Activated T-helper 1 cell treated with anti-CD3 and anti-CD28 coated beads, Interleukin-12 subunit alpha, Interleukin-12 subunit beta, Interleukin-2, Interleukin-4 antibody, amounts not matched to agents 30 ng/mL and 10 ng/mL and 1 ng/mL, durations not matched to agents 14 hours and 24 hours and 36 hours (primary cell): ENCODE data around the gene PCNX3. TPM values are rescaled to one million over a fixed set of nuclear protein-coding genes. Genes with fewer than 3 reads are reported as not detected.

ENCODE experiments used
- DNase-seq: peaks from one replicate; pipeline ENCODE4 v3.0.0; 2021; ENCODE audit warnings: low spot score
- H3K27ac Mint-ChIP-seq: one replicate; pipeline ENCODE4 v1.8.0; 2021; ENCODE audit warnings: mild to moderate bottlenecking, mixed read lengths
- H3K27me3 Mint-ChIP-seq: one replicate; pipeline ENCODE4 v1.8.0; 2022; ENCODE audit warnings: mild to moderate bottlenecking, moderate library complexity, mixed read lengths; ENCODE audit not compliant: insufficient read depth
- H3K36me3 Mint-ChIP-seq: one replicate; pipeline ENCODE4 v1.8.0; 2021; ENCODE audit warnings: low read depth, mixed read lengths
- H3K4me1 Mint-ChIP-seq: one replicate; pipeline ENCODE4 v1.8.0; 2021; ENCODE audit warnings: low read depth, mixed read lengths
- H3K4me3 Mint-ChIP-seq: one replicate; pipeline ENCODE4 v1.8.0; 2021; ENCODE audit warnings: mild to moderate bottlenecking, moderate library complexity, mixed read lengths
- H3K9me3 Mint-ChIP-seq: one replicate; pipeline ENCODE4 v1.8.0; 2021; ENCODE audit warnings: mixed read lengths
- intact Hi-C: fragments of 100-400 bp; cut with micrococcal nuclease; formaldehyde crosslinking; loops from one replicate; pipeline ENCODE4 v1.15.1; 2024
- total RNA-seq: library from RNA; stranded (reverse); gene quantifications from 2 replicates; pipeline ENCODE4 v1.2.3, GENCODE V29; 2022

Gene PCNX3
- total RNA-seq, 1 donor from 2014 or later: 55.0 TPM

DNA sequence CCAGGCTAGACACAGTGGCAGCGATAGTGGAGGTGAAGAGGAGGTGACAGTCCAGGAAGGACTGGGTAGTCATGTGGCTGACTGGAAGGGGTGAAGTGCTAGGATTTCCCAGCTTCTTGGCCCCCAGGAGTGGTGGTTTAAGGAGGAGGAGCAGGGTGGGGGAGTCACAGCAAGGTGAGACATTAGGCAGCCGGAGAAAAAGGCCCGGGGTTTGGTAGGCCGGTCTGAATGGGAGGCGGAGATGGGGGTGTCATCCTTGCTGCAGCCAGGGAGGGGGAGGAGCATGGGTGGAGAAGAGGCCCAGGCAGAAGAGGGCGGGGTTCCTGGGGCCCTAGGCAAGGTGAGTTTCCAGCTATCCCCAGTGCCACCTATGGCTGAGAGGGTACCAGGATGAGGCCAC lies 28.4 kb downstream of the PCNX3 start:
- H3K27me3 Mint-ChIP-seq: no peaks in the 10 kb centered on the region
- peak overlapping the region; percentile 61 for H3K27ac Mint-ChIP-seq
- no peak for DNase-seq
- peaks cover 29% of the 10 kb centered on the region for H3K4me1 Mint-ChIP-seq
- peaks cover 31% of the 10 kb centered on the region for H3K36me3 Mint-ChIP-seq
- intact Hi-C loops: no loop called here
- no peak overlapping the region for H3K4me3 Mint-ChIP-seq
- H3K9me3 Mint-ChIP-seq: no peaks in the 10 kb centered on the region

DNA sequence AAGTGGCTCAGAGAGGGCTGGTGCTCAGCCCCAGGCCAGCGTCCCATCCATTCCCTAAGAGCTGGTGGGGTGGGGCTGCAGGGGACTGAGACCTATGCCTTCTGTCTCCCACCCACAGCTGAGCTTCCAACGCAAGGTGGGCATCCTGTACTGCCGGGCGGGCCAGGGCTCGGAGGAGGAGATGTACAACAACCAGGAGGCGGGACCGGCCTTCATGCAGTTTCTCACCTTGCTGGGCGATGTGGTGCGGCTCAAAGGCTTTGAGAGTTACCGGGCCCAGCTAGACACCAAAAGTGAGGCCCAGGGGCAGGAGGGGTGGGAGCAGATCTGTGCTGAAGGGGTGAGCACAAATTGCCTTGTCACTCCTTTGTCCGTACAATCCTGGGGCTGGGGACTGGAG lies 29.3 kb downstream of the PCNX3 start:
- Mint-ChIP-seq H3K36me3 (peaks cover 31% of the 10 kb centered on the region), H3K4me3 (no peak overlapping the region), H3K4me1 (peaks cover 23% of the 10 kb centered on the region), H3K27ac (no peak overlapping the region), H3K9me3 (no peaks in the 10 kb centered on the region), H3K27me3 (no peaks in the 10 kb centered on the region)
- no peak for DNase-seq
- intact Hi-C loops: no loop called here

DNA sequence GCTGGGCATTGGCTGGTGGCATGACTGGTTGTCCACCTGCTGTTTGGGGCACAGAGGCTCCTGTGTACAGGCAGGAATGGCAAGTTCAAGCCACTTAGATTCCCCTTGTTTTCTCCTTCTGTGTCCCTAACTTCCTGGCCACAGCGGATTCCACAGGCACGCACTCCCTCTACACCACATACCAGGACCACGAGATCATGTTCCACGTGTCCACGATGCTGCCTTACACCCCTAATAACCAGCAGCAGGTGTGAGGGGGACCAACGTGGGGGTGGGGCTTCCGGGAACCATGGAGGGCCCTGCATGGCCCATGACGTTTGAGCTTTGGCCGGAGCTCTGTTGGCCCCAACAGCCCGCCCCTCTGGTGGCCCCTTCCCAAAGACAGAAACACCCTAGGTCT lies 30.1 kb downstream of the PCNX3 start:
- Mint-ChIP-seq H3K36me3 (peaks cover 31% of the 10 kb centered on the region), H3K27me3 (no peaks in the 10 kb centered on the region), H3K9me3 (no peaks in the 10 kb centered on the region), H3K4me3 (no peak overlapping the region), H3K27ac (no peak overlapping the region), H3K4me1 (peaks cover 20% of the 10 kb centered on the region)
- no peak for DNase-seq
- intact Hi-C loops: no loop called here

DNA sequence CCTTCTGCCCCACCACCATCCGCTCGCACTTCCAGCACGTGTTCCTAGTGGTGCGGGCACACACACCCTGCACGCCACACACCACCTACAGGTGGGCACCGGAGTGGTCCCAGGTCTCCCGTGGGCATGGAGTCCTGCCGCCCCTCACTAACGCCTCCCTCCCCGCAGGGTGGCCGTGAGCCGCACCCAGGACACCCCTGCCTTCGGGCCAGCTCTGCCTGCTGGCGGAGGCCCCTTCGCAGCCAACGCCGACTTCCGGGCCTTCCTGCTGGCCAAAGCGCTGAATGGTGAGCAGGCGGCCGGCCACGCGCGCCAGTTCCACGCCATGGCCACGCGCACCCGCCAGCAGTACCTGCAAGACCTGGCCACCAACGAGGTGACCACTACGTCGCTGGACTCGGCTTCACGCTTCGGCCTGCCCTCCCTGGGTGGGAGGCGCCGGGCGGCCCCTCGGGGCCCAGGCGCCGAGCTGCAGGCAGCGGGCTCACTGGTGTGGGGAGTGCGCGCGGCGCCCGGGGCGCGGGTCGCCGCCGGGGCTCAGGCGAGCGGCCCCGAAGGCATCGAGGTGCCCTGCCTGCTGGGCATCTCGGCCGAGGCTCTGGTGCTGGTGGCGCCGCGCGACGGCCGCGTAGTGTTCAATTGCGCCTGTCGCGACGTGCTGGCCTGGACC lies 30.8 kb downstream of the PCNX3 start:
- Mint-ChIP-seq H3K9me3 (no peaks in the 10 kb centered on the region), H3K27ac (no peak overlapping the region), H3K36me3 (peaks cover 32% of the 10 kb centered on the region), H3K27me3 (no peaks in the 10 kb centered on the region), H3K4me3 (no peak overlapping the region), H3K4me1 (peaks cover 23% of the 10 kb centered on the region)
- intact Hi-C loops: no loop called here
- no peak for DNase-seq

DNA sequence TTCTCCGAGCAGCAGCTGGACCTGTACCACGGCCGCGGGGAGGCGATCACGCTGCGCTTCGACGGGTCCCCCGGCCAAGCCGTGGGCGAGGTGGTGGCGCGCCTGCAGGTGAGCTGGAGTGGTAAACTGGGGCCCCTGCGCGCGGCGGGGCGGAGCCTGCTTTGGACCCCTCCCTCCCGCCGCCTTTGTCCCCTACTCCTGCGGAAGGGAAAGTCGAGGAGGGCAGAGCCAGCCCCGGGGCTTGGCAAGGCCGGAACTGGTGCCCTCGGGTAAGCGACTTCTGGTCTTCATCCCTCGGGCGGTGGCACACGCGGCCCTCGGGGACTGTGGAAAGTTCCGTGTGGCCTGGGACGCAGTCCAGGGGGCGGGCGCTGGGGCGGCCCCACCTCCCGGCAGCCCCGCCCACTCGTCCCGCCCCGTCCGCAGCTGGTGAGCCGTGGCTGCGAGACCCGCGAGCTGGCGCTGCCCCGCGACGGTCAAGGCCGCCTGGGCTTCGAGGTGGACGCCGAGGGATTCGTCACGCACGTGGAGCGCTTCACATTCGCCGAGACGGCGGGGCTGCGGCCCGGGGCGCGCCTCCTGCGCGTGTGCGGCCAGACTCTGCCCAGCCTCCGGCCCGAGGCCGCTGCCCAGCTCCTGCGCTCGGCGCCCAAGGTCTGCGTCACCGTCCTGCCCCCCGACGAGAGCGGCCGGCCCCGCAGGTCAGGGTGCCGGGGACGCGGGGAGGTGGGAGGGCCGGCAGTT lies 31.6 kb downstream of the PCNX3 start:
- no peak overlapping the region for H3K27ac Mint-ChIP-seq
- no peak overlapping the region for H3K4me3 Mint-ChIP-seq
- peaks cover 29% of the 10 kb centered on the region for H3K36me3 Mint-ChIP-seq
- H3K27me3 Mint-ChIP-seq: no peaks in the 10 kb centered on the region
- no peak for DNase-seq
- H3K4me1 Mint-ChIP-seq: peaks cover 24% of the 10 kb centered on the region
- no peaks in the 10 kb centered on the region for H3K9me3 Mint-ChIP-seq
- intact Hi-C loops: no loop called here

DNA sequence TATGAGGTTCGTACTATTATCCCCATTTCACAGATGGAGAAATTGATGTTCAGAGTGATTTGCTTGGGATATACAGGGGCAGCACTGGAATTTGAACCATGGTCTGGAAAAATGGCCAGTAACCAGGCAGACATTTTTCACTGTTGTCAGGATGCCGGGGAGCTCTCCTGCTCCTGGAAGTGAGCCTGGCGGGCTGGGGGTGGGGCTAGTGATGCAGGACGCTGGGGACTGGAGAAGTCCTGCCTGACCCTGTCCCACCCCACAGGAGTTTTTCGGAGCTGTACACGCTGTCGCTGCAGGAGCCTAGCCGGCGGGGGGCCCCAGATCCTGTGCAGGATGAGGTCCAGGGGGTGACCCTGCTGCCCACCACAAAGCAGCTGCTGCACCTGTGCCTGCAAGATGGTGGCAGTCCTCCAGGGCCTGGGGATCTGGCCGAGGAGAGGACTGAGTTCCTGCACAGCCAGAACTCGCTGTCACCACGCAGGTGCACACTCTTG lies 33.5 kb downstream of the PCNX3 start:
- intact Hi-C loops: no loop called here
- Mint-ChIP-seq H3K9me3 (no peaks in the 10 kb centered on the region), H3K27ac (no peak overlapping the region), H3K27me3 (peaks cover 3% of the 10 kb centered on the region), H3K4me1 (peaks cover 30% of the 10 kb centered on the region), H3K36me3 (peaks cover 32% of the 10 kb centered on the region), H3K4me3 (no peak overlapping the region)
- no peak for DNase-seq

DNA sequence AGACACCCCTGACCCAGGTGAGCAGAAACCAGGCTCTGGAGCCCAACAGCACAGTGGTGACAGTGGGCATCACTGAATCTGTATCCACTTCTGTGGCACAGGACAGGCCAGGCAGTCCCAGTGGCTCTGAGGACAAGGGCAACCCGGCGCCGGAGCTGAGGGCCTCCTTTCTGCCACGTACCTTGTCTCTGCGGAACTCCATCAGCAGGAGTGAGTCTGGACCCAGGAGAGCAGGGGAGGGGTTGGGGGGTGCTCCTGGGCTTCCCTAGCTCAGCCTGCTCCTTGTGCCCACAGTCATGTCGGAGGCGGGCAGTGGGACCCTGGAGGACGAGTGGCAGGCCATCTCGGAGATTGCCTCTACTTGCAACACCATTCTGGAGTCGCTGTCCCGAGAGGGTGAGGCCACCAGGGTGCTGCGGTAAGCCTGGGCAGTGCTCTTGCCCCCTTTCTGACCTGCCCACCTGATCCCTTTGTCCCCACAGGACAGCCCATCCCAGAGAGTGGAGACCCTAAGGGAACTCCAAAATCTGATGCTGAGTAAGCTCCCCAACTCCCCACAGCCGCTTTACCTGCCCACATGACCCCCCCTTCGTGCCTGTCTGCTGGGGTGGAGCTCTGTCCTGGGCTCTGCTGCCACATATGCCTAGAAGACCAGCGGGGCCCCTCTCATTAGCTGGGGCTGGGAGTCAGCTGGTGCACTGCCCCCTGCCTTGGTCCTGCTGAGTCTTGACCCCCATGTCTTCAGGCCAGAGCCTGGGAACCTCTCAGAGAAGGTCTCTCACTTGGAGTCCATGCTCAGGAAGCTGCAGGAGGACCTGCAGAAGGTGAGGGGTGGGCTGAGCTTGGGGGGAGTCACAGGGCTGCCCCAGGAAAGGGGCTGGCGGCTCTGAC lies 34.3 kb downstream of the PCNX3 start:
- peaks cover 27% of the 10 kb centered on the region for H3K36me3 Mint-ChIP-seq
- H3K27me3 Mint-ChIP-seq: peaks cover 3% of the 10 kb centered on the region
- H3K4me1 Mint-ChIP-seq: peaks cover 28% of the 10 kb centered on the region
- no peak overlapping the region for H3K27ac Mint-ChIP-seq
- DNase-seq: no peak
- intact Hi-C loops: no loop called here
- no peaks in the 10 kb centered on the region for H3K9me3 Mint-ChIP-seq
- no peak overlapping the region for H3K4me3 Mint-ChIP-seq

DNA sequence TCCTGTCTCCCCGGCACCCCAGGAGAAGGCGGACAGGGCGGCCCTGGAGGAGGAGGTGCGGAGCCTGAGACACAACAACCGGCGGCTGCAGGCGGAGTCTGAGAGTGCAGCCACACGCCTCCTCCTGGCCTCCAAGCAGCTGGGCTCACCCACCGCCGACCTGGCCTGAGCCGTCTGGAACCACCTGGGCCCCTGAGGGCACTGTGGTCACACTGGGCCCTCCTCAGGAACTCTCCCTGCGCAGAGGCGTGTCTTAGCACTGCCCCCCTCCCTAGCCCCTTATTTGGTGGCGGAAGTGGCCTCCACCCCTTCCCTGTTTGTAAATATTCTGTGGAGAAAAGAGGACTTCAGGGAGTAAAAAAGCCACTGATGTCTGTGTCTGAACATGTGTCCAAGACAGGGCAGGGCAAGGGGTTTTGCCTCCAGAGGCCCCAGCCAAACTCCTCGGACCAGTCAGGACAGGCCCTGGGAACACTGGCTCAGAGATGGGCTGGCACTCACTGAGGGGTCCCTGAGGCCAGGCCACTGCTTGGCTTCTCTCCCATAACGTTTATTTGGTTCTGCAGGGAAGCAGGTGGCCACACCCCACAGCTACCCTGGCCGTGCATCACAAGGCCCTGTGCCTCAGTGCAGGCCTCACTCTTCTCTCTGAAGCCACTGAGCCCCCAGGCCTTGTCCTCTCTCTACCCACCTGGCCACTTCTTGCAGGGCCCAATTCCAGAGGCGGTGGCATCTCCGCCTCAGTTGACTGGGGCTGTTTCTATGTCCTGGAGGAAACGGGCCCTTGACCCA lies 35.2 kb downstream of the PCNX3 start:
- intact Hi-C loops: no loop called here
- Mint-ChIP-seq H3K4me3 (no peak overlapping the region), H3K9me3 (no peaks in the 10 kb centered on the region), H3K4me1 (peaks cover 31% of the 10 kb centered on the region), H3K36me3 (peaks cover 29% of the 10 kb centered on the region), H3K27ac (peak overlapping the region; percentile 21), H3K27me3 (peaks cover 3% of the 10 kb centered on the region)
- DNase-seq: no peak

DNA sequence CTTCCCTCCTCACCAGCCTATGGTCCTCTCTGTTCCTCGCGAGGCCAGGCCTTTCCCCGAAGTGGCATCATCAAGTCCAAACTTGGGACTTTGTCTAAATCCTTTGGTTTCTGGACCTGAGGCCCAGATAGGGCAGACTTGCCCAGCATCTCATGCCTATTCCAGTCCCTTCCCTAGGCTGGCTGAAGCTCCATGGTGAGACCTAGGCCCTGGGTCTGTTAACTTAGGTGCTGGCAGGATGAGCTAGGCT lies 35.7 kb downstream of the PCNX3 start:
- Mint-ChIP-seq H3K4me3 (peak overlapping the region; percentile 38), H3K27ac (peak overlapping the region; percentile 71), H3K9me3 (no peaks in the 10 kb centered on the region), H3K4me1 (peaks cover 33% of the 10 kb centered on the region), H3K36me3 (peaks cover 32% of the 10 kb centered on the region), H3K27me3 (peaks cover 3% of the 10 kb centered on the region)
- DNase-seq: no peak
- intact Hi-C loops: no loop called here

DNA sequence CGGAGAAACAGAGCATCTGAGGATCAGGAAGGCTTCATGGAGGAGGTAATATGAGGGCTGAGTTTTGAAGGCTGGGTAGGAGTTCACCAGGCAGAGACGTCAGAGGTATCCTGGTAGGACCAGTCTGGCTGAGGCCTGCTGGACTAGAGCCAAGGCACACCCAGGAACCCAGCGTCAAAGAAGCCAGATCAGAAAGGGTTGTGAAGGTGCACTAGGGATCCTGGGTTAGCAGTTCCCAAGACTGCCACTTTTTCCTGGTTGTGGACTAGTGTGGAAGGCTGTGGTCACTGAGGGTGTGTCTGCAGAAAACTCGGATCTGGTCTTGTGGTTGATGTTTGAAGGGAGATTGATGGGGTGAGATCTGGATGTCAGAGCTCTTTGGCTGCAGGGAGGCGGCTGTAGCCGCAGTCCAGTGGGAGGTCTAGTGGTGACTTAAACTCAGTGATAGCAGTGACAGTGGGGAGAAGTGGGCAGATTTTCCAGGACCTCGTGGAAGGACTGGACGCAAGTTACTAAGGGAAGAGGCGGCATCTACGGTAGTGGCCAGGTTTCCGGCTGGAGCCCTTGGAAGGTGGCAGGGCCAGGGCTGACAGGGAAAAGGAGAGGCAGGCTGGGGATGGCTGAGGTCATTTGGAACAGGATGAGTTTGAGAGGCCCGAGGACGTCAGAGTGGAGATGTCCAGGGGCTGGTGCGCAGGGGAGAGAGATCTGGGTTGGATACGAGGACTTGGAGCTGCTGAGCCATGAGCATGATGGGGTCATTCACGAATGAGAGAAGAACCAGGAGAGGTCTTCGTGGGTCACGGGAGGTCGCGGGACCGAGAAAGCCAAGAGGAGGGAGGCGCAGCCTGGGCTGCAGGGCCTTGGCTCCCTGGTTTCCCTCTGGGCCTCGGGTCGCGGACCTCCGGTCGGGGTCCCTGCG lies 36.3 kb downstream of the PCNX3 start:
- H3K9me3 Mint-ChIP-seq: no peaks in the 10 kb centered on the region
- DNase-seq: no peak
- peaks cover 36% of the 10 kb centered on the region for H3K4me1 Mint-ChIP-seq
- intact Hi-C loops: loop anchor here (1.0 kb wide), 4 partner anchors 14 to 237 kb away; partner anchors contain the start of genes PCNX3, SIPA1 and ZNRD2
- H3K27ac Mint-ChIP-seq: peak overlapping the region; percentile 71
- peak overlapping the region; percentile 38 for H3K4me3 Mint-ChIP-seq
- peaks cover 35% of the 10 kb centered on the region for H3K36me3 Mint-ChIP-seq
- peaks cover 3% of the 10 kb centered on the region for H3K27me3 Mint-ChIP-seq

DNA sequence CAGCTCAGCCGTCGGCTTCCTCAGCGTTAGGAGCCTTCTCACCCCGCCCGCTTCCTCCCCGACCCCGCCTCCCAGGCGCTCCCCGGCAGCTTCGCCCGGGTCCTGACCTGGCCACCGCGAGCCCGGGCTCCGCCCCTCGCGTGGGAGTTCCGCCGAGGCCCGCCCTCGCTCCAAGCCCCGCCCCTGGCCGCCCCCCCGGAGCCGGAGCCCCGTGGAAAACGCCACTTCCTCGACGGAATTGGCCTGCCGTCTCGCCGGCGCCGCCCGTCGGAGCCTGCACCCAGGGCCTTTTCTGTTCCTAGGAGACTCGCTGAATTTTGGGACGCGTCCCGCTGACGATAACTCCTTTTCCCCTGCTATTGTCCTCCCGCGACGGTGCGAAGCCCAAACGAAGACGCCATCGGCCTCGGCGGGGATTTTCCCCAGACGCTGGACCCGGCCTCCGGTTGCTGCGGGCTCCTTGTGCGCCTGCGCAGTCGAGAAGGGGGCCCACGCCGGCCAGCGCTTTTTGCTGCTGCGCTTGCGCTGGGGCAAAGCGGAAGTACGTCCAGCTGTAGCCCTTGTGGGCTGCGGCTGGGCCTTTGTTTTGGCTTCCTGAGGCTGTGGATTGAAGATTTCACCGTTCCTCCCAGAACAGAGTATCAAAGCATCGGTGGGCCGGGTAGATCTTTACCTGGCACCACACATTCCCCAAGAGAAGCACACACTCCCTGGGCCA lies 37.1 kb downstream of the PCNX3 start:
- intact Hi-C loops: loop anchor here (1.0 kb wide), 5 partner anchors 10 to 237 kb away; partner anchors contain the start of genes PCNX3, RELA, SIPA1 and ZNRD2
- peak overlapping the region; percentile 97 for H3K27ac Mint-ChIP-seq
- H3K36me3 Mint-ChIP-seq: peaks cover 43% of the 10 kb centered on the region

More for the DNA sequence above, 37.1 kb downstream of the PCNX3 start:
- H3K4me1 Mint-ChIP-seq: peaks cover 42% of the 10 kb centered on the region
- H3K27me3 Mint-ChIP-seq: peaks cover 3% of the 10 kb centered on the region
- H3K9me3 Mint-ChIP-seq: no peaks in the 10 kb centered on the region
- DNase-seq: peak; percentile 95
- peak overlapping the region; percentile 88 for H3K4me3 Mint-ChIP-seq
